SU-DHL-6 (cell line): ENCODE data around the gene ABCD2.

Experiments used
- EZH2phosphoT487 ChIP-seq: fragments of 200-600 bp; sonication (generic), shearing (Covaris generic); conservative IDR thresholded peaks from 2 replicates; pipeline ENCODE4 v1.6.1; 2018; ENCODE audit warnings: mild to moderate bottlenecking, antibody characterized with exemption, low read length, moderate library complexity, mixed read lengths
- TF ChIP-seq, protein P1 (sequence below): fragments of 200-600 bp; sonication (generic); IDR thresholded peaks from one replicate; pipeline ENCODE4 v1.5.1; 2017; ENCODE audit warnings: antibody characterized with exemption, mild to moderate bottlenecking, low read length, moderate library complexity; ENCODE audit not compliant: insufficient read depth, poor library complexity, severe bottlenecking

DNA sequence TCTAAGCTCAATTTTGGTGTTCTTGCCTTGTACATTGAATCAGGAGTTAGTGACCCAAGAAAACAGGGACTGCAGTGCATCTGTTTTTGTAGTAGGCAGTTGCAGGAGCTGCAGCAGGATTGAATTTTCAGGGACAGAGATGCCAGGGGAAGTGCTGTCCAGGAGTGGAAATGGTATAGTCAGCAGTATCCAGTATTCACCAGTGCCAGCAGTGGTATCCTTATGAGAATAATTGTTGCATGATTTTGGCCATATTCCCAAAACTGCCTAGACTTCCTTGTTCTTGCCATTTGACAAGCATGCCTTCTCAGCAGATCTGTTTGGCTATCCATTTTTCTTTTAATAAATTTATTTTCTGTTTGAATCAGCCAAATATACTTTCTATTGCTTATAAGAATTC is 18.6 kb upstream of the ABCD2 start:
- TF ChIP-seq, protein P1, sequence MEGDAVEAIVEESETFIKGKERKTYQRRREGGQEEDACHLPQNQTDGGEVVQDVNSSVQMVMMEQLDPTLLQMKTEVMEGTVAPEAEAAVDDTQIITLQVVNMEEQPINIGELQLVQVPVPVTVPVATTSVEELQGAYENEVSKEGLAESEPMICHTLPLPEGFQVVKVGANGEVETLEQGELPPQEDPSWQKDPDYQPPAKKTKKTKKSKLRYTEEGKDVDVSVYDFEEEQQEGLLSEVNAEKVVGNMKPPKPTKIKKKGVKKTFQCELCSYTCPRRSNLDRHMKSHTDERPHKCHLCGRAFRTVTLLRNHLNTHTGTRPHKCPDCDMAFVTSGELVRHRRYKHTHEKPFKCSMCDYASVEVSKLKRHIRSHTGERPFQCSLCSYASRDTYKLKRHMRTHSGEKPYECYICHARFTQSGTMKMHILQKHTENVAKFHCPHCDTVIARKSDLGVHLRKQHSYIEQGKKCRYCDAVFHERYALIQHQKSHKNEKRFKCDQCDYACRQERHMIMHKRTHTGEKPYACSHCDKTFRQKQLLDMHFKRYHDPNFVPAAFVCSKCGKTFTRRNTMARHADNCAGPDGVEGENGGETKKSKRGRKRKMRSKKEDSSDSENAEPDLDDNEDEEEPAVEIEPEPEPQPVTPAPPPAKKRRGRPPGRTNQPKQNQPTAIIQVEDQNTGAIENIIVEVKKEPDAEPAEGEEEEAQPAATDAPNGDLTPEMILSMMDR = no peak
- TF ChIP-seq EZH2phosphoT487 = no peak
